ENCODE measurements around the gene HNRNPA3. TPM values are rescaled to one million over a fixed set of nuclear protein-coding genes. Genes with fewer than 3 reads are reported as not detected.

HNRNPA3 gene
- polyA plus RNA-seq, 1 donor (not counting 4 experiments of a cell fraction or from before 2014, with no cell fraction given), result 178 TPM

DNA sequence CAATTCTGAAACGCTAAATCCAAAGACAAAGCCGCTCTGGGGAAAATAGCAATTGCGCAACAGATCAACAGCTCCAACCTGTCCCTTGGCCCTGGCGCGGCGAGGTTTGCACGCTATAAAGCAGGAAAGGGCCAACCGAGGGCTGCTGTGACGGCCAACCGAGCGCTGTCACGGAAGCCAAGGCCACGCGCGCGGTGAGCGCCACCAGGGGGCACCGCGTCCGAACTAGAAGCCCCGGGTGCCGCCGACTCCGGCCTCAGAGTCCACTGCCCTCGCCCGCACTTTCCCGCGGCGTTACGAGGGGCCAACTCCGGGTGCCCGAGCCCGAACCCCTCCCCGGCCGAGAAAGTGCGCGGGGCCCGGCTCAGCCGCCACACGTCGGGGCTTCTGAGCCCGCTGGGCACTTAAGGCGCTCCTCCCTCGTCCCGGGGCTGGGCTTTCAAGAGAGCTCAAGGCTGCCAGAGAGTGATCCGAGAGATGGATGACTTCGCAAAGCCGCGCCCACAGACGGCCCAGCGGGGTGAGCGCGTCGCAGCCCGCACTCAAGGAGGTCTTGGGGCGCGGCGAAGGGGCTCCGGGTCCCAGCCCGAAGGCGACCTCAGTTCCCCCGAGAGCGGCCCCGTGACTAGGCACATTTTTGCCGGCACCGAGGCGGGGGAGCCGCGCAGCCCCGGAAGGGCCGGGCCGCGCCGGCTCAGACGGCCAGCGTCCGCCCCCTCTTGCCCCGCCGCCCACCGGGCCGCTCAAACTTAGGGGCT lies 51.0 kb downstream of the HNRNPA3 start:
- H3K4me2 ChIP-seq (ENCODE audit: control insufficient read depth, extremely low read depth, insufficient read depth, low read depth, low read length), result peak overlapping the region; percentile 97

DNA sequence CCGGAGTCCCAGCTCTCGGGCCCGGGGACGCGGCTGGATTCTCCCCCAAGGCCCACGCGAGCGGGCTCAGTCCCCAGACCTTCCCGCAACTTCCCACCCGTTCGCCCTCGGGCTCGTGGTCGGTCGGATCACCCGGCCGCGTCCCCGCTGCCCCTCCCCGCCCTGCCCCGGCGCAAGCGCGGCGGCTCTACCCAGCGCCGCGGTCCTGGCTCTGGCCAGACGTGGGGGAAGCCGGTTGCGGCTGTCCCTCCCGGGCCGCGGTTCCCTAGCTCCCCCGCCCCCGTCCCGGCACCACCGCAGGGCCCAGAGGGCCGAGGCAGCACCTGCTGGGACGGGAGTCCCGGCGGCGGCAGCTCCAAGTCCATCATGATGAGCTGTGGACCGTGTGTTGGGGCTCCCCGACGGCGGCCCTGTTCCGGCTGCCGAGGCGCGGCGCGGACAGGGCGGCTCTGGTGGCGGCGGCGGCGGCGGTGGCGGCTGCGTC lies 51.7 kb downstream of the HNRNPA3 start:
- Histone ChIP-seq H4K20me1 (ENCODE audit: control insufficient read depth, extremely low read depth, insufficient read depth, low read length) (peaks cover 13% of the 10 kb centered on the region), H3K9me1 (ENCODE audit: control insufficient read depth, extremely low read depth, insufficient read depth, low read length) (peaks cover 2% of the 10 kb centered on the region), H3K4me3 (ENCODE audit: control insufficient read depth in 2 of 3, extremely low read depth in 1 of 3, insufficient read depth in 2 of 3, low read depth in 1 of 3, low read length in 3 of 3) (peak overlapping the region; percentile 88 to 99 (median 92)), H3K9me3 (ENCODE audit: control insufficient read depth, low read depth, low read length) (no peaks in the 10 kb centered on the region), H3K27me3 (ENCODE audit: control insufficient read depth, extremely low read depth, insufficient read depth, low read length) (no peaks in the 10 kb centered on the region), H2AFZ (ENCODE audit: control insufficient read depth, low read length) (no peak overlapping the region), H3K9ac (ENCODE audit: control insufficient read depth, extremely low read depth, insufficient read depth, low read length) (peak overlapping the region; percentile 97), H3K4me1 (ENCODE audit: control insufficient read depth, extremely low read depth, insufficient read depth, low read length) (peaks cover 49% of the 10 kb centered on the region), H3K79me2 (ENCODE audit: control insufficient read depth, insufficient read depth, low read length) (peaks cover 50% of the 10 kb centered on the region), H3K4me2 (ENCODE audit: control insufficient read depth, extremely low read depth, insufficient read depth, low read depth, low read length) (no peak overlapping the region), H3K27ac (ENCODE audit: control insufficient read depth, insufficient read depth, low read length) (peak overlapping the region; percentile 99), H3K36me3 (ENCODE audit: control insufficient read depth in 2 of 2, extremely low read depth in 1 of 2, insufficient read depth in 2 of 2, low read length in 2 of 2) (peaks cover 2 to 14% of the 10 kb centered on the region in 2 experiments)
- FAIRE-seq (no peak), DNase-seq (ENCODE audit: low read depth, low spot score) (no peak)
- no peak for TF ChIP-seq EZH2 (IDR thresholded peaks at IDR 0.05; ENCODE audit: low read length)
- TF ChIP-seq, protein P1, sequence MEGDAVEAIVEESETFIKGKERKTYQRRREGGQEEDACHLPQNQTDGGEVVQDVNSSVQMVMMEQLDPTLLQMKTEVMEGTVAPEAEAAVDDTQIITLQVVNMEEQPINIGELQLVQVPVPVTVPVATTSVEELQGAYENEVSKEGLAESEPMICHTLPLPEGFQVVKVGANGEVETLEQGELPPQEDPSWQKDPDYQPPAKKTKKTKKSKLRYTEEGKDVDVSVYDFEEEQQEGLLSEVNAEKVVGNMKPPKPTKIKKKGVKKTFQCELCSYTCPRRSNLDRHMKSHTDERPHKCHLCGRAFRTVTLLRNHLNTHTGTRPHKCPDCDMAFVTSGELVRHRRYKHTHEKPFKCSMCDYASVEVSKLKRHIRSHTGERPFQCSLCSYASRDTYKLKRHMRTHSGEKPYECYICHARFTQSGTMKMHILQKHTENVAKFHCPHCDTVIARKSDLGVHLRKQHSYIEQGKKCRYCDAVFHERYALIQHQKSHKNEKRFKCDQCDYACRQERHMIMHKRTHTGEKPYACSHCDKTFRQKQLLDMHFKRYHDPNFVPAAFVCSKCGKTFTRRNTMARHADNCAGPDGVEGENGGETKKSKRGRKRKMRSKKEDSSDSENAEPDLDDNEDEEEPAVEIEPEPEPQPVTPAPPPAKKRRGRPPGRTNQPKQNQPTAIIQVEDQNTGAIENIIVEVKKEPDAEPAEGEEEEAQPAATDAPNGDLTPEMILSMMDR (optimal IDR thresholded peaks at IDR 0.05 in 1 of 3, IDR thresholded peaks at IDR 0.05 in 1 of 3, conservative IDR thresholded peaks at IDR 0.05 in 1 of 3; ENCODE audit: extremely low read depth in 1 of 3, insufficient read depth in 2 of 3, low read length in 3 of 3), result no peak
- dilution Hi-C loops (cut with MboI; ENCODE audit: extremely low pct_ligation_motif_present, low sequenced_read_pairs), result no loop called here

More for the DNA sequence above, 51.0 kb downstream of the HNRNPA3 start:
- Histone ChIP-seq H3K9ac (ENCODE audit: control insufficient read depth, extremely low read depth, insufficient read depth, low read length) (peak overlapping the region; percentile 97), H3K79me2 (ENCODE audit: control insufficient read depth, insufficient read depth, low read length) (peaks cover 56% of the 10 kb centered on the region), H3K36me3 (ENCODE audit: control insufficient read depth in 2 of 2, extremely low read depth in 1 of 2, insufficient read depth in 2 of 2, low read length in 2 of 2) (peaks cover 2 to 19% of the 10 kb centered on the region in 2 experiments), H4K20me1 (ENCODE audit: control insufficient read depth, extremely low read depth, insufficient read depth, low read length) (peaks cover 16% of the 10 kb centered on the region), H3K27ac (ENCODE audit: control insufficient read depth, insufficient read depth, low read length) (peak overlapping the region; percentile 99), H3K4me1 (ENCODE audit: control insufficient read depth, extremely low read depth, insufficient read depth, low read length) (peaks cover 43% of the 10 kb centered on the region), H3K27me3 (ENCODE audit: control insufficient read depth, extremely low read depth, insufficient read depth, low read length) (no peaks in the 10 kb centered on the region), H2AFZ (ENCODE audit: control insufficient read depth, low read length) (no peak overlapping the region), H3K4me3 (ENCODE audit: control insufficient read depth in 2 of 3, extremely low read depth in 1 of 3, insufficient read depth in 2 of 3, low read depth in 1 of 3, low read length in 3 of 3) (peak overlapping the region; percentile 88 to 99 (median 92)), H3K9me1 (ENCODE audit: control insufficient read depth, extremely low read depth, insufficient read depth, low read length) (peaks cover 2% of the 10 kb centered on the region), H3K9me3 (ENCODE audit: control insufficient read depth, low read depth, low read length) (peaks cover 2% of the 10 kb centered on the region)
- DNase-seq (ENCODE audit: low read depth, low spot score), result no peak
- dilution Hi-C loops (cut with MboI; ENCODE audit: extremely low pct_ligation_motif_present, low sequenced_read_pairs), result no loop called here
- FAIRE-seq, result peak; percentile 46
- TF ChIP-seq, protein P1 (optimal IDR thresholded peaks at IDR 0.05 in 1 of 3, IDR thresholded peaks at IDR 0.05 in 1 of 3, conservative IDR thresholded peaks at IDR 0.05 in 1 of 3; ENCODE audit: extremely low read depth in 1 of 3, insufficient read depth in 2 of 3, low read length in 3 of 3), result peak; percentile 68 to 94 (median 92)
- no peak for TF ChIP-seq EZH2 (IDR thresholded peaks at IDR 0.05; ENCODE audit: low read length)
